Osteocyte (in vitro differentiated cells): Measurements from ENCODE around the gene KRT4. TPM values are rescaled to one million over a fixed set of nuclear protein-coding genes. Genes with fewer than 3 reads are reported as not detected.

Experiments
- DNase-seq: peaks from one replicate; pipeline ENCODE4 v3.0.0; 2021; ENCODE audit warnings: mixed read lengths; ENCODE audit not compliant: unreplicated experiment; ENCODE audit errors: extremely low spot score
- H3K27ac Mint-ChIP-seq: one replicate; pipeline ENCODE4 v1.8.0; 2021; ENCODE audit warnings: mild to moderate bottlenecking, mixed read lengths; ENCODE audit not compliant: unreplicated experiment
- H3K27me3 Mint-ChIP-seq: one replicate; pipeline ENCODE4 v1.8.0; 2021; ENCODE audit warnings: mixed read lengths; ENCODE audit not compliant: unreplicated experiment
- H3K36me3 Mint-ChIP-seq: one replicate; pipeline ENCODE4 v1.8.0; 2021; ENCODE audit warnings: mixed read lengths; ENCODE audit not compliant: unreplicated experiment
- H3K4me1 Mint-ChIP-seq: one replicate; pipeline ENCODE4 v1.8.0; 2021; ENCODE audit warnings: mixed read lengths; ENCODE audit not compliant: unreplicated experiment
- H3K4me3 Mint-ChIP-seq: one replicate; pipeline ENCODE4 v1.8.0; 2021; ENCODE audit warnings: mild to moderate bottlenecking, moderate library complexity, mixed read lengths; ENCODE audit not compliant: unreplicated experiment
- H3K9me3 Mint-ChIP-seq: one replicate; pipeline ENCODE4 v1.8.0; 2021; ENCODE audit warnings: mixed read lengths; ENCODE audit not compliant: unreplicated experiment
- CTCF ChIP-seq: fragments of 200-600 bp; sonication (generic); IDR thresholded peaks from 2 replicates; pipeline ENCODE4 v1.5.0; 2021; ENCODE audit warnings: antibody characterized with exemption, mild to moderate bottlenecking, moderate library complexity
- total RNA-seq: library from RNA; stranded (reverse); gene quantifications from 2 replicates; pipeline ENCODE4 v1.2.1, GENCODE V29; 2021

KRT4 gene
- total RNA-seq, 1 donor from 2014 or later = not detected

GRCh38 chr12:52800259-52800917 is 13.5 kb downstream of the KRT4 start:
- H3K27me3 Mint-ChIP-seq = peaks cover 29% of the 10 kb centered on the region
- no peaks in the 10 kb centered on the region for H3K9me3 Mint-ChIP-seq
- no peak overlapping the region for H3K4me3 Mint-ChIP-seq
- DNase-seq = no peak
- H3K27ac Mint-ChIP-seq = no peak overlapping the region
- no peaks in the 10 kb centered on the region for H3K36me3 Mint-ChIP-seq
- no peaks in the 10 kb centered on the region for H3K4me1 Mint-ChIP-seq
- no peak for TF ChIP-seq CTCF

DNA sequence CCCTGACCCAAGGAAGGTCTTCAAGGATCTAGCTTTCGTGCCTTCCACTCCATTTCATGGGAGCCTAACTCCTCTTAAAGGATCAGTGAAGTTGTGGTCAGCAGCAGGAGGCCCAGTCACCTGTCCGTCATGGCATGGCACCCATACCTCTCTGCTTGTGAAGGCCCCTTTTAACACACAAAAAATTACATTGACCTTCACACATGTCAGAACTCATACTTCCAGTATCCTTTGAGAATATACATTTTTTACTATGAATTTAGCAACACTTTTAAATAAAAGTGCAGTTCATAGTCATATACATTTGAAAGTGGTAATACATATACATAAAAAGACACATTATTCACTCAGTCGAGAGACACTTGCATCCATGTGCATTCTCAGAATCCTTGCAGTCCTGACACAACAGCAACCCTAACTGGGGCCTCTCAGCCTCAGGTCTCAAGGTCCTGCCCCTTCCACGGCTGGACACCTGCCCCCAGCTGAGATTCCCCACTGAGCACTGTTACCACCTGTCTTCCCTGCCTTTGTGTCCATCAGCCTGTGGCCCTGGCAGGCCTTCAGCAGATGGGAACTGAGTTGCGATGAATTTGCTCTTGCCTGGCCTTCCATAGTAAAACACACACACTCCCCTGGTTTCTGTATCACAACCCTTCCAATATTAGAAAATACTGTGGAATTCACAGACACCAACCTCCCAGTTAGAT is 14.3 kb downstream of the KRT4 start:
- TF ChIP-seq CTCF = no peak
- Mint-ChIP-seq H3K27me3 (peaks cover 31% of the 10 kb centered on the region), H3K4me1 (no peaks in the 10 kb centered on the region), H3K9me3 (no peaks in the 10 kb centered on the region), H3K36me3 (no peaks in the 10 kb centered on the region), H3K27ac (no peak overlapping the region), H3K4me3 (no peak overlapping the region)
- DNase-seq = no peak

- Mint-ChIP-seq H3K9me3 (no peaks in the 10 kb centered on the region), H3K27me3 (peaks cover 33% of the 10 kb centered on the region), H3K4me3 (no peak overlapping the region), H3K27ac (no peak overlapping the region), H3K4me1 (no peaks in the 10 kb centered on the region), H3K36me3 (no peaks in the 10 kb centered on the region)
- TF ChIP-seq CTCF = no peak
- no peak for DNase-seq
Observed at GRCh38 chr12:52798671-52799504, 15.0 kb downstream of the KRT4 start.

DNA sequence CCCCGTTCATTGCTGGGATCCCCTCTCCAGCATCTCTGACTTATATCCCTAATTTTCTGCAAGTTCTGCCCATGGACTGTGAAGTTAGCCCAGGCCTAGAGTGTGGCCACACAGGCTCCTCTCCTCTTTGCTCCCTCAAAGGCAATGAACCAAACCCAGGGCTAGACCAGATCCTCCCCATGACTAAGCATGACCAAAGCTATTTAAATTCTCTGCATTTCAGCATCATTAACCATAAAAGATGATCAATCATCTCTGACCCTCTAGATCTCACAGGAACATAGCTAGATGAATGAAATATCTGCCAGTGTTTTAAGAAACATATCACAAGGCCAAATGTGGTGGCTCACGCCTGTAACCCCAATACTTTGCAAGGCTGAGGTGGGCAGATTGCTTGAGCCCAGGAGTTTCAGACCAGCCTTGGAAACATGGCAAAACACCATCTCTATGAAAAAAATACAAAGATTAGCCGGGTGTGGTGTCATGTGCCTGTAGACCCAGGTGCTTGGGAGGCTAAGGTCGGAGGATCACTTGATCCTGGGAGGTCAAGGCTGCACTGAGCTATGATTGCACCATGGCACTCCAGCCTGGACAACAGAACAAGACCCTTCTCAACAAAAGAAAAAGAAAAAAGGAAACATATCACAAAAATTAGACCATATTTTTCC is 15.8 kb downstream of the KRT4 start:
- TF ChIP-seq CTCF = no peak
- peaks cover 36% of the 10 kb centered on the region for H3K27me3 Mint-ChIP-seq
- no peaks in the 10 kb centered on the region for H3K36me3 Mint-ChIP-seq
- H3K4me1 Mint-ChIP-seq = no peaks in the 10 kb centered on the region
- DNase-seq = no peak
- H3K27ac Mint-ChIP-seq = no peak overlapping the region
- no peaks in the 10 kb centered on the region for H3K9me3 Mint-ChIP-seq
- H3K4me3 Mint-ChIP-seq = no peak overlapping the region
